PFSK-1 (cell line): ENCODE data around the gene TGM2.

ENCODE experiments used
- FOXP2 ChIP-seq: optimal IDR thresholded peaks from 2 replicates; pipeline ENCODE3; 2011; ENCODE audit warnings: borderline replicate concordance, control low read depth, inconsistent platforms; ENCODE audit not compliant: insufficient read depth; ENCODE audit errors: extremely low read length, extremely low read depth
- POLR2AphosphoS5 ChIP-seq: IDR thresholded peaks from 2 replicates; pipeline ENCODE4 v1.6.1; 2012; ENCODE audit warnings: low read depth, mild to moderate bottlenecking, control low read depth, low read length, moderate library complexity
- SIN3A ChIP-seq: IDR thresholded peaks from 2 replicates; pipeline ENCODE4 v1.6.1; 2012; ENCODE audit warnings: mild to moderate bottlenecking, low read length, moderate library complexity, borderline replicate concordance; ENCODE audit not compliant: insufficient read depth
- TAF1 ChIP-seq: IDR thresholded peaks from 2 replicates; pipeline ENCODE4 v1.6.1; 2012; ENCODE audit warnings: low read length, control low read depth, borderline replicate concordance; ENCODE audit not compliant: insufficient read depth
- TF ChIP-seq, protein P1 (sequence below), 2 experiments: IDR thresholded peaks; 2 replicates each; pipeline versions ENCODE4 v1.6.1 to v1.8.0; 2011 to 2012; ENCODE audit warnings: low read depth in 2 of 2, low read length in 2 of 2, control low read depth in 1 of 2, inconsistent platforms in 1 of 2, mild to moderate bottlenecking in 1 of 2, moderate library complexity in 1 of 2; ENCODE audit not compliant: insufficient read depth in 1 of 2

Gene TGM2

DNA sequence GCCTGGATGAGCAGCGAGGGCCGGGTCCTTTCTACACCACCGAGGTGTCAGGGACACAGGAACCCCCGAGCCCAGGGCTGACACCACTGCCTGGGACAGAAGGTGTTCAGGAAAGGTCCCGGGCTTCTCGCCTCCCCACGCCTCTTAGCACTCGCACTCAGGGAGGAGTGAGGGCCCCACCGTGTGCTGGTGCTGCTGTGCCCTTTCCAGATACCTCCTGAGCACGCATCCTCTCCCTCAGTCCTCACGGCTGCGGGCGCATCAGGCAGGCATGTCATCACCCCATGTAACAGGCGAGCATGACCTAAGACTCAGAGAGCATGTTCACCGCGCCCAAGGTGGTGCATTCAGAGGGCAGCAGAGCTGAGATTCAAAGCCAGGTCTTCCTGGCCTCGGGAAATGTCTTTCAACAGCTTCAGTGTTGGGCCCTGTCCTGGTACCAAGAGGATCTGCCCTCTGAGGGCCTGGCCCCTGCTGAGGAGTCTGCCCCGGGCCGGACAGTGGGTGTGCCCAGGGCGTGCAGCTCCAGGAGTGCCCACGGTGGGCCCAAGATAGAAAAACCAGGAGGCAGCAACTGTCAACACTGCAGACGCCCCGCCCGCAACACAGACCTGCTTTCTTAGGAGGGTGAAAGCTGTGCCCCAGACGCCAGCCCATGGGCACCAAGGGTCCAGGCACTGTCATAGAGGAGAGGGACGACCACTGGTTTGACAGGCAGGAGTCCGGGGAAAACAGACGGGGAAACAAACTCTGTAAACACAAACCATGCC, 29.2 kb downstream of the TGM2 start:
- no peak for TF ChIP-seq TAF1
- peak; percentile 6 for TF ChIP-seq FOXP2
- TF ChIP-seq, protein P1, sequence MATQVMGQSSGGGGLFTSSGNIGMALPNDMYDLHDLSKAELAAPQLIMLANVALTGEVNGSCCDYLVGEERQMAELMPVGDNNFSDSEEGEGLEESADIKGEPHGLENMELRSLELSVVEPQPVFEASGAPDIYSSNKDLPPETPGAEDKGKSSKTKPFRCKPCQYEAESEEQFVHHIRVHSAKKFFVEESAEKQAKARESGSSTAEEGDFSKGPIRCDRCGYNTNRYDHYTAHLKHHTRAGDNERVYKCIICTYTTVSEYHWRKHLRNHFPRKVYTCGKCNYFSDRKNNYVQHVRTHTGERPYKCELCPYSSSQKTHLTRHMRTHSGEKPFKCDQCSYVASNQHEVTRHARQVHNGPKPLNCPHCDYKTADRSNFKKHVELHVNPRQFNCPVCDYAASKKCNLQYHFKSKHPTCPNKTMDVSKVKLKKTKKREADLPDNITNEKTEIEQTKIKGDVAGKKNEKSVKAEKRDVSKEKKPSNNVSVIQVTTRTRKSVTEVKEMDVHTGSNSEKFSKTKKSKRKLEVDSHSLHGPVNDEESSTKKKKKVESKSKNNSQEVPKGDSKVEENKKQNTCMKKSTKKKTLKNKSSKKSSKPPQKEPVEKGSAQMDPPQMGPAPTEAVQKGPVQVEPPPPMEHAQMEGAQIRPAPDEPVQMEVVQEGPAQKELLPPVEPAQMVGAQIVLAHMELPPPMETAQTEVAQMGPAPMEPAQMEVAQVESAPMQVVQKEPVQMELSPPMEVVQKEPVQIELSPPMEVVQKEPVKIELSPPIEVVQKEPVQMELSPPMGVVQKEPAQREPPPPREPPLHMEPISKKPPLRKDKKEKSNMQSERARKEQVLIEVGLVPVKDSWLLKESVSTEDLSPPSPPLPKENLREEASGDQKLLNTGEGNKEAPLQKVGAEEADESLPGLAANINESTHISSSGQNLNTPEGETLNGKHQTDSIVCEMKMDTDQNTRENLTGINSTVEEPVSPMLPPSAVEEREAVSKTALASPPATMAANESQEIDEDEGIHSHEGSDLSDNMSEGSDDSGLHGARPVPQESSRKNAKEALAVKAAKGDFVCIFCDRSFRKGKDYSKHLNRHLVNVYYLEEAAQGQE (IDR thresholded peaks at IDR 0.05; ENCODE audit: insufficient read depth in 1 of 2, low read depth in 2 of 2, low read length in 2 of 2): no peak
- no peak for TF ChIP-seq POLR2AphosphoS5
- no peak for TF ChIP-seq SIN3A

DNA sequence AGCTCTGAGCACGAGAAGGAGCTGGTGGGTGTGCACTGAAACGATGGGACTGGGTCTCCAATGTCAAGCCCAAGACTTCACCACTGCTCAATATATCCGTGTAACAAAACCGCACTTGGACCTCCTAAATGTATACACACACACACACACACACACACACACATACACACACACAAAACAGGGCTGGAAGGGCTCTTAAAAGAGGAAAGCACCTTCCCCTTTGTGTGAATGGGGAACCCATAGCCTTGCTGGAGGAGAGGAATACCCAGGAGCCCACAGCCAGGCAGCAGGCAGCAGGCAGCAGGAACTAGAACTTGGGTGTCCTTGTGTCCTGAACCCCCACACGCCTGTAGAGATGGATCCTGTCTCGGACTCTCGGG, 29.8 kb downstream of the TGM2 start:
- TF ChIP-seq POLR2AphosphoS5 (no peak), SIN3A (no peak), TAF1 (no peak), FOXP2 (no peak)
- TF ChIP-seq, protein P1 (IDR thresholded peaks at IDR 0.05; ENCODE audit: insufficient read depth in 1 of 2, low read depth in 2 of 2, low read length in 2 of 2): no peak

DNA sequence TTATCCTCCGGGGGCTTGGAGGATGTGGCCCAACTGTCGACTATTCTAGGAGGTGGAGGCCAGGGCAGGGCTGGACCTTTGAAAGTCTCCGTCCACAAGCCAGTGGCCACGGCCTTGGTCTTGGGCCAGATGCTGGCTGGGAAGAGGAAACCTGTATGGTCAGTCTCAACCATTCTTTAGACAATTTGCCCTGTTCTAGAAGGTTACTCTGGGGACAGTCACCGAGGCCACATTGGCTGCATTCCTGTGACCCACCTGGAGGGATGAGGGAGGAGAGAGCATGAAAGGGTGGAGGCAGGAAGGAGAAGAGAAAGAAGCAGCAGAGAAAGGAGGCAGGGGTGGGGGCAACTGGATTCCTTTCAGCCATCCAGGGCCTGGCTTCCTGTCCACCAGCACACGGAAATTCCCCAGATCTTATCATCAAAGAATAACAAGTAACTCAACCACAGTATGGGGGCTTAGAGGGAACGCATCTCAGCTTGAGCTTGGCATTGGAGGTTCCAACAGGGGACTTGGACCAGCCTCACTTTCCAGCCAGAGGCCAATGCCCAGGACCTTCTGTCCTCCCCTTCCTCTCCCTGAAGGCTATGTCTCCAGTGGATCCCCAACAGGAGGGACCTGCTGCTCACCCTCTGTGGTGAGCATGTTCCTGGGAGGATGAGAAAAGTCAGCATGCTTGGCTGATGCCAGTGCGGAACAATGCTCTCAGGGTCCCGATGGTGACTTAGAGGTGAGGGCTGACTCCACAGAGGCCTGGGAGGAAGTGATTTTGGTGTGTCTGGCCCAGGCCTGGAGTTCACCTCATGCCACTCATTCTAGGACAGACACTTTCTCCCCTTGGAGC, 30.4 kb downstream of the TGM2 start:
- TF ChIP-seq POLR2AphosphoS5 (no peak), FOXP2 (no peak), TAF1 (no peak)
- TF ChIP-seq, protein P1 (IDR thresholded peaks at IDR 0.05; ENCODE audit: insufficient read depth in 1 of 2, low read depth in 2 of 2, low read length in 2 of 2): peak in 1 of 2 experiments; percentile 54; a peak in 1 of 4 replicates

DNA sequence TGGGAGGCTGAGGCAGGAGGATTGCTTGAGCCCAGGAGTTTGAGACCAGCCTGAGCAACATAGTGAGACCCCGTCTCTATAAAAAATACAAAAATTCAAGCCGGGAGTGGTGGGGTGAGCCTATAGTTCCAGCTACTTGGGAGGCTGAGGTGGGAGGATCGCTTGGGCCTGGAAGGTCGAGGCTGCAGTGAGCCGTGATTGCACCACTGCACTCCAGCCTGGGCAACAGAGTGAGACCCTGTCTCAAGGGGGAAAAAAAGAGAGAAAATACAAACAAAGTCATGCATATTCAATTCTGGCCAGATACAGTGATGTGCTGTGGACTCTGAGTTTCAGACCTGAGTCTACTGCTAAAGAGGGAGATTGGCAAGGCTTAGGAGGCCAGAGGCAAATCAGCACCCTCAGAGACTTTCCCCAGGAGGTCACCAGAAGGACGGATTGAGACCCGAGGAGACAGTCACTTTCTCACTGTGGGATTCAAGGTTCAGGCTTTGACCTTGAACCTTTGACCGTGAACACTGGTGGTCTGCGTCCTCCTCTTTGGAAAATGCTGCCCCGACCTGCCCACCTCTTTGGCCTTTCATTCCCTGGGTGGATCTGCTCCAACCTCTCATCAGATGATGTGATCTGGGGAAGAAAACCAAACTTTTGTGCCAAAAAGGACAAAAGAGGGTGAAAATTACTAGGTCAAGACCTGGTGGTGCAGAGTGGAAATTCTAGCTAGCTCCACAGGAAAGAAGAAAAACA, 31.2 kb downstream of the TGM2 start:
- TF ChIP-seq, protein P1 (IDR thresholded peaks at IDR 0.05; ENCODE audit: insufficient read depth in 1 of 2, low read depth in 2 of 2, low read length in 2 of 2): no peak
- no peak for TF ChIP-seq SIN3A
- no peak for TF ChIP-seq FOXP2
- TF ChIP-seq TAF1: no peak
- no peak for TF ChIP-seq POLR2AphosphoS5
